Right kidney (tissue), 1 donor: ENCODE measurements around the gene EPS15.
"Not testable (repeated sequence)": the region's sequence is repeated elsewhere in the genome, so short reads cannot be mapped to it uniquely, and the experiment has no call there.

Experiments
- DNase-seq: peaks from one replicate; pipeline ENCODE4 v3.0.0-alpha.2; 2016

EPS15 gene

GRCh38 chr1:51331206-51332100 is 187.6 kb downstream of the EPS15 start:
- DNase-seq: no peak

GRCh38 chr1:51330331-51331201 is 188.5 kb downstream of the EPS15 start, which contains the start of gene TTC39A:
Gene TTC39A (minus strand): TSS chr1:51330562. CDS start chr1:51330477, 85 bp downstream.
- no peak for DNase-seq

GRCh38 chr1:51329443-51330325 is 189.4 kb downstream of the EPS15 start:
- no peak for DNase-seq

- DNase-seq: no peak
Observed at GRCh38 chr1:51328926-51329325, 190.1 kb downstream of the EPS15 start.

- no peak for DNase-seq
Observed at GRCh38 chr1:51328279-51328678, 190.8 kb downstream of the EPS15 start.

- no peak for DNase-seq
Observed at GRCh38 chr1:51327386-51327785, 191.7 kb downstream of the EPS15 start.

GRCh38 chr1:51326839-51327238 is 192.2 kb downstream of the EPS15 start:
- DNase-seq: no peak

- DNase-seq: no peak
Observed at GRCh38 chr1:51325878-51326755, 192.9 kb downstream of the EPS15 start.

- no peak for DNase-seq
Observed at GRCh38 chr1:51325391-51325790, 193.7 kb downstream of the EPS15 start.

- not testable (repeated sequence) for DNase-seq
Observed at GRCh38 chr1:51325011-51325385, 194.1 kb downstream of the EPS15 start.

- no peak for DNase-seq
Observed at GRCh38 chr1:51324251-51325010, 194.6 kb downstream of the EPS15 start.

GRCh38 chr1:51323778-51324177 is 195.3 kb downstream of the EPS15 start:
- DNase-seq: no peak

GRCh38 chr1:51322417-51323101 is 196.5 kb downstream of the EPS15 start:
- no peak for DNase-seq

- no peak for DNase-seq
Observed at GRCh38 chr1:51321924-51322280, 197.2 kb downstream of the EPS15 start.

- DNase-seq: no peak
Observed at GRCh38 chr1:51320967-51321923, 197.8 kb downstream of the EPS15 start.

- DNase-seq: no peak
Observed at GRCh38 chr1:51317798-51318197, 201.3 kb downstream of the EPS15 start.

GRCh38 chr1:51316846-51317120 is 202.3 kb downstream of the EPS15 start:
- DNase-seq: no peak

GRCh38 chr1:51316113-51316845 is 202.8 kb downstream of the EPS15 start:
- DNase-seq: no peak
